Progenitor cell of endocrine pancreas (in vitro differentiated cells): ENCODE measurements around the gene STT3B. TPM values are rescaled to one million over a fixed set of nuclear protein-coding genes. Genes with fewer than 3 reads are reported as not detected.
"Not testable (repeated sequence)": the region's sequence is repeated elsewhere in the genome, so short reads cannot be mapped to it uniquely, and the experiment has no call there.

Experiments used
- DNase-seq: peaks from one replicate; pipeline ENCODE4 v3.0.0; 2021; ENCODE audit warnings: low spot score; ENCODE audit not compliant: unreplicated experiment
- H3K27ac Mint-ChIP-seq: 2 replicates; pipeline ENCODE4 v1.8.0; 2021; ENCODE audit warnings: mild to moderate bottlenecking, moderate library complexity, mixed read lengths
- H3K27me3 Mint-ChIP-seq: 2 replicates; pipeline ENCODE4 v1.8.0; 2021; ENCODE audit warnings: mixed read lengths
- H3K36me3 Mint-ChIP-seq: 2 replicates; pipeline ENCODE4 v1.8.0; 2022; ENCODE audit warnings: mixed read lengths; ENCODE audit not compliant: insufficient read depth
- H3K4me1 Mint-ChIP-seq: 2 replicates; pipeline ENCODE4 v1.8.0; 2021; ENCODE audit warnings: low read depth, mixed read lengths
- H3K4me3 Mint-ChIP-seq: 2 replicates; pipeline ENCODE4 v1.8.0; 2021; ENCODE audit warnings: low read depth, mild to moderate bottlenecking, moderate library complexity, mixed read lengths
- H3K9me3 Mint-ChIP-seq: 2 replicates; pipeline ENCODE4 v1.8.0; 2021; ENCODE audit warnings: low read depth, mixed read lengths
- CTCF ChIP-seq: fragments of 200-600 bp; sonication (generic); IDR thresholded peaks from one replicate; pipeline ENCODE4 v1.5.0; 2021; ENCODE audit warnings: antibody characterized with exemption, mild to moderate bottlenecking; ENCODE audit not compliant: unreplicated experiment
- total RNA-seq: library from RNA; stranded (reverse); gene quantifications from 2 replicates; pipeline ENCODE4 v1.2.1, GENCODE V29; 2021

STT3B gene
- total RNA-seq, 1 donor from 2014 or later = 154 TPM

GRCh38 chr3:31589228-31589627 is 56.5 kb downstream of the STT3B start:
- H3K27ac Mint-ChIP-seq = no peak overlapping the region
- DNase-seq = no peak
- peaks cover 6% of the 10 kb centered on the region for H3K4me1 Mint-ChIP-seq
- H3K27me3 Mint-ChIP-seq = no peaks in the 10 kb centered on the region
- no peak overlapping the region for H3K4me3 Mint-ChIP-seq
- TF ChIP-seq CTCF = no peak
- peaks cover 74% of the 10 kb centered on the region for H3K36me3 Mint-ChIP-seq
- peaks cover 42% of the 10 kb centered on the region for H3K9me3 Mint-ChIP-seq

GRCh38 chr3:31590650-31591049 is 57.9 kb downstream of the STT3B start:
- Mint-ChIP-seq H3K4me3 (no peak overlapping the region), H3K36me3 (peaks cover 76% of the 10 kb centered on the region), H3K27ac (no peak overlapping the region)

GRCh38 chr3:31592764-31593163 is 60.0 kb downstream of the STT3B start:
- Mint-ChIP-seq H3K36me3 (peaks cover 64% of the 10 kb centered on the region), H3K4me1 (peaks cover 6% of the 10 kb centered on the region), H3K27me3 (no peaks in the 10 kb centered on the region), H3K9me3 (peaks cover 30% of the 10 kb centered on the region), H3K27ac (no peak overlapping the region), H3K4me3 (no peak overlapping the region)
- no peak for TF ChIP-seq CTCF
- DNase-seq = no peak

More at GRCh38 chr3:31590650-31591049, 57.9 kb downstream of the STT3B start:
- H3K4me1 Mint-ChIP-seq = peaks cover 6% of the 10 kb centered on the region
- H3K9me3 Mint-ChIP-seq = peaks cover 37% of the 10 kb centered on the region
- no peak for DNase-seq
- TF ChIP-seq CTCF = no peak
- no peaks in the 10 kb centered on the region for H3K27me3 Mint-ChIP-seq

- Mint-ChIP-seq H3K27me3 (no peaks in the 10 kb centered on the region), H3K4me3 (no peak overlapping the region), H3K27ac (no peak overlapping the region), H3K4me1 (peaks cover 6% of the 10 kb centered on the region), H3K36me3 (peaks cover 43% of the 10 kb centered on the region), H3K9me3 (peaks cover 3% of the 10 kb centered on the region)
- TF ChIP-seq CTCF = no peak
- DNase-seq = no peak
Measured at GRCh38 chr3:31596176-31596575, 63.5 kb downstream of the STT3B start.

- Mint-ChIP-seq H3K36me3 (peaks cover 34% of the 10 kb centered on the region), H3K4me1 (no peaks in the 10 kb centered on the region), H3K4me3 (no peak overlapping the region), H3K9me3 (peaks cover 12% of the 10 kb centered on the region), H3K27me3 (no peaks in the 10 kb centered on the region), H3K27ac (no peak overlapping the region)
- no peak for DNase-seq
- TF ChIP-seq CTCF = no peak
Measured at GRCh38 chr3:31600431-31600830, 67.7 kb downstream of the STT3B start.

GRCh38 chr3:31605333-31605732 is 72.6 kb downstream of the STT3B start:
- not testable (repeated sequence) for H3K4me3 Mint-ChIP-seq, H3K27ac Mint-ChIP-seq, H3K27me3 Mint-ChIP-seq, DNase-seq, H3K4me1 Mint-ChIP-seq
- Mint-ChIP-seq H3K9me3 (peaks cover 37% of the 10 kb centered on the region), H3K36me3 (peaks cover 60% of the 10 kb centered on the region)
